ENCODE results near the gene PLCB4. TPM values are rescaled to one million over a fixed set of nuclear protein-coding genes. Genes with fewer than 3 reads are reported as not detected.

Gene PLCB4
- total RNA-seq, 4 donors from 2014 or later = 20.6 to 45.9 (median 34.2) TPM

- in situ Hi-C loops (cut with MboI; ENCODE audit: low pct_ligation_motif_present in 1 of 4, low pct_unique_long_range_greater_than_20kb in 1 of 4, low sequenced_read_pairs in 3 of 4) = no loop called here
- Histone ChIP-seq H3K4me3 (no peak overlapping the region), H3K4me1 (no peaks in the 10 kb centered on the region), H3K36me3 (no peaks in the 10 kb centered on the region), H3K27me3 (no peaks in the 10 kb centered on the region), H3K9me3 (no peaks in the 10 kb centered on the region), H3K27ac (no peak overlapping the region)
- TF ChIP-seq POLR2A (IDR thresholded peaks at IDR 0.05) = no peak
- TF ChIP-seq, protein P1, sequence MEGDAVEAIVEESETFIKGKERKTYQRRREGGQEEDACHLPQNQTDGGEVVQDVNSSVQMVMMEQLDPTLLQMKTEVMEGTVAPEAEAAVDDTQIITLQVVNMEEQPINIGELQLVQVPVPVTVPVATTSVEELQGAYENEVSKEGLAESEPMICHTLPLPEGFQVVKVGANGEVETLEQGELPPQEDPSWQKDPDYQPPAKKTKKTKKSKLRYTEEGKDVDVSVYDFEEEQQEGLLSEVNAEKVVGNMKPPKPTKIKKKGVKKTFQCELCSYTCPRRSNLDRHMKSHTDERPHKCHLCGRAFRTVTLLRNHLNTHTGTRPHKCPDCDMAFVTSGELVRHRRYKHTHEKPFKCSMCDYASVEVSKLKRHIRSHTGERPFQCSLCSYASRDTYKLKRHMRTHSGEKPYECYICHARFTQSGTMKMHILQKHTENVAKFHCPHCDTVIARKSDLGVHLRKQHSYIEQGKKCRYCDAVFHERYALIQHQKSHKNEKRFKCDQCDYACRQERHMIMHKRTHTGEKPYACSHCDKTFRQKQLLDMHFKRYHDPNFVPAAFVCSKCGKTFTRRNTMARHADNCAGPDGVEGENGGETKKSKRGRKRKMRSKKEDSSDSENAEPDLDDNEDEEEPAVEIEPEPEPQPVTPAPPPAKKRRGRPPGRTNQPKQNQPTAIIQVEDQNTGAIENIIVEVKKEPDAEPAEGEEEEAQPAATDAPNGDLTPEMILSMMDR (IDR thresholded peaks at IDR 0.05) = no peak
- TF ChIP-seq POLR2AphosphoS5 (IDR thresholded peaks at IDR 0.05) = no peak
- no peak for TF ChIP-seq EP300 (IDR thresholded peaks at IDR 0.05; ENCODE audit: low read depth)
- DNase-seq = no peak
- 91 to 97% methylated on average over 4 of the region's 4 CpGs for WGBS, 2 donors (ENCODE audit: low coverage in 1 of 2)
- intact Hi-C loops (cut with DNase I; ENCODE audit: low total_unique reads) = no loop called here
Measured at GRCh38 chr20:9480066-9480465, 411.2 kb downstream of the PLCB4 start.

DNA sequence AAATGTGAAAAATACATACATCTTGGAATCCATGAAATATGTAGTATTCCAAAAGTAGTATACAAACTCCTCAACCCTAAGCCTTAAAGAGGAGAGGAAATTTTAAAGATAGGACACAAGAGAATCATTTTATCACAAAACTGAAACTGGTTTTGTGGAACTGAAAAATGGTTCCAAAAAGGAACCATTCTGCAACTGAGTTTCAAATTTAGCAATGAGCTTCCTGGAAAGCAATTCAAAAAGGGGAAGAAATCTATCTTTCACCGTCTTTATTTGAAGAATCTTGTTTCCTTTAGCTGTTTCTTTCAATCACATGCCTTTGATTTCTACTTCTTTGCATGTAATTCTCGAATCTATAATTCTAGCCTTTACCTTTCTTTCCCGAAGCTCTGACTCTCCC, 413.3 kb downstream of the PLCB4 start:
- TF ChIP-seq EP300 (IDR thresholded peaks at IDR 0.05; ENCODE audit: low read depth) (no peak), POLR2A (IDR thresholded peaks at IDR 0.05) (no peak), POLR2AphosphoS5 (IDR thresholded peaks at IDR 0.05) (no peak)
- TF ChIP-seq, protein P1 (IDR thresholded peaks at IDR 0.05) = no peak
- Histone ChIP-seq H3K4me1 (no peaks in the 10 kb centered on the region), H3K27ac (no peak overlapping the region), H3K27me3 (no peaks in the 10 kb centered on the region), H3K36me3 (no peaks in the 10 kb centered on the region), H3K9me3 (no peaks in the 10 kb centered on the region), H3K4me3 (no peak overlapping the region)
- in situ Hi-C loops (cut with MboI; ENCODE audit: low pct_ligation_motif_present in 1 of 4, low pct_unique_long_range_greater_than_20kb in 1 of 4, low sequenced_read_pairs in 3 of 4) = no loop called here
- WGBS, 2 donors (ENCODE audit: low coverage in 1 of 2) = 69 to 73% methylated on average over 3 of the region's 3 CpGs
- no peak for DNase-seq
- intact Hi-C loops (cut with DNase I; ENCODE audit: low total_unique reads) = no loop called here

GRCh38 chr20:9483131-9483530, 414.2 kb downstream of the PLCB4 start:
- H3K36me3 ChIP-seq = no peaks in the 10 kb centered on the region
- intact Hi-C loops (cut with DNase I; ENCODE audit: low total_unique reads) = no loop called here
- WGBS, 2 donors (ENCODE audit: low coverage in 1 of 2) = 84 to 100% methylated on average over 1 to 2 of the region's 2 CpGs
- no peak for TF ChIP-seq EP300 (IDR thresholded peaks at IDR 0.05; ENCODE audit: low read depth)
- TF ChIP-seq, protein P1 (IDR thresholded peaks at IDR 0.05) = no peak
- no peak for TF ChIP-seq POLR2AphosphoS5 (IDR thresholded peaks at IDR 0.05)
- no peak overlapping the region for H3K4me3 ChIP-seq
- in situ Hi-C loops (cut with MboI; ENCODE audit: low pct_ligation_motif_present in 1 of 4, low pct_unique_long_range_greater_than_20kb in 1 of 4, low sequenced_read_pairs in 3 of 4) = no loop called here
- DNase-seq = no peak
- no peaks in the 10 kb centered on the region for H3K27me3 ChIP-seq
- no peak overlapping the region for H3K27ac ChIP-seq
- no peaks in the 10 kb centered on the region for H3K9me3 ChIP-seq
- H3K4me1 ChIP-seq = no peaks in the 10 kb centered on the region

- Histone ChIP-seq H3K27me3 (no peaks in the 10 kb centered on the region), H3K27ac (no peak overlapping the region), H3K4me3 (no peak overlapping the region), H3K9me3 (no peaks in the 10 kb centered on the region), H3K36me3 (no peaks in the 10 kb centered on the region), H3K4me1 (no peaks in the 10 kb centered on the region)
- 84% methylated on average over 9 of the region's 9 CpGs; no CpG with 5 or more reads in 1 of the 2 donors for WGBS, 2 donors (ENCODE audit: low coverage in 1 of 2)
- intact Hi-C loops (cut with DNase I; ENCODE audit: low total_unique reads) = no loop called here
- no peak for DNase-seq
- in situ Hi-C loops (cut with MboI; ENCODE audit: low pct_ligation_motif_present in 1 of 4, low pct_unique_long_range_greater_than_20kb in 1 of 4, low sequenced_read_pairs in 3 of 4) = no loop called here
- TF ChIP-seq POLR2AphosphoS5 (IDR thresholded peaks at IDR 0.05) (no peak), EP300 (IDR thresholded peaks at IDR 0.05; ENCODE audit: low read depth) (no peak), POLR2A (IDR thresholded peaks at IDR 0.05) (no peak)
- TF ChIP-seq, protein P1 (IDR thresholded peaks at IDR 0.05) = no peak
Measured at GRCh38 chr20:9485614-9486340, 416.9 kb downstream of the PLCB4 start.

Measured in transverse colon (tissue), 4 donors.